GM19438 (cell line): Measurements from ENCODE around the gene TM9SF3.
A peak's percentile ranks its signal among the peaks of the same experiment; 100 is the strongest.

Source experiments
- ATAC-seq: cut with Tn5 transposase; IDR thresholded peaks from one replicate; pipeline ENCODE4 v1.9.1; 2021; ENCODE audit warnings: low read depth; ENCODE audit not compliant: unreplicated experiment

The TM9SF3 gene

DNA sequence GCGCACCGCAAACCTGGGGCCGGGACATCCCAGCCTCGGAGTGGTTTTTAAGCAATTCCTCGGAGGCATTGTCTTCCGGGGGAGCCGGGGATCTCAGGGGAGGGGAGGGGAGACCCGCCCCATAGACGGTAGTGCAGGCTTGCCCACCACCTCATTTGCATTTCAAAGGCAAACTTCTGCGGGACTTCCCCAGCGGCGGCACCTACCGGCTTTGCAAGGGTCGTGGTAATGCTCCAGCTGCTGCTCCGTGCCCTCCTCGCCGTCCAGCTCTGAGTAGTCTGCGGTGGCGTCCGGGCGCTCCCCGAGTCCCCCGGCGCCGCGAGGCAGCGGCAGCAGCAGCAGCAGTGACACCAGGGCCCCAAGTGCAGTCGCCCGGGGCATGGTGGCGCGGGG is 73.5 kb downstream of the TM9SF3 start:
- ATAC-seq, result peak; percentile 35

DNA sequence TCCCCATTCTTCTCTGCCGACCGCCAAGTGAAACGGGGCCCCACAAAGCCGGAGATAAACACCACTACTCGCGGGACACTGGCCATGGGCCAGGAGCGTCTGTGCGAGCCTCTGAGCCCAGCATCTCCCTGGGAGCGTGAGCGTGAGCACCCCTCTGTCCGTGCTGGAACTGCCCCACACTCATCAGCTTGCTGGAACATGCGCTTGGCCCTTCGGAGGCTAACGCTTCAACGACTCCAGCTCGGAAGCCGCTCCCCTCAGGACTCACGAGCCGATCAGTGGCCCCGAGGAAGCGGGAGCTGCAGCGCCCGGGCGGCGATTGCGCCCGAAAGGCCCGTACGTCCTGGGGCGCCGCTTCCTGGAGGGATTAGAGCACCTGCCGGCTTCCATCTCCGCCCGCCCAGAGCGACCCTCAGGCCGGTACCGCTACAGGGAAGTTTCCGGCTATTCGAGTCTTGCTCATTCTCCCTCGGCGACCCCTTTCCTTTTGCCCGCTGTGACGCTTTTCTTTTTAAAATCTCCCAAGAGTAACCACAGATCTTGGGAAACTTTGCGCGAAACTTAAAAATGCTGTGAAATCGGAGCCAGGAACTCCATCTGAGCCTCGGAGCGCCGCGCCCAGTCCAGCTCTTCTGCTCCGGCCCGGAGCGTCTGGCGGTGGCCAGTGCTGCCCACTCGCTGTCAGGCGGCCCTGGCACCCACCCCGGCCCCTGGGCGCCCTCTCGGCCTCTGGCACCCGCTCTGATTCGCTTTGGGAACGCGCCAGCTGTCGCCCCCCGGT is 74.1 kb downstream of the TM9SF3 start:
- no peak for ATAC-seq

DNA sequence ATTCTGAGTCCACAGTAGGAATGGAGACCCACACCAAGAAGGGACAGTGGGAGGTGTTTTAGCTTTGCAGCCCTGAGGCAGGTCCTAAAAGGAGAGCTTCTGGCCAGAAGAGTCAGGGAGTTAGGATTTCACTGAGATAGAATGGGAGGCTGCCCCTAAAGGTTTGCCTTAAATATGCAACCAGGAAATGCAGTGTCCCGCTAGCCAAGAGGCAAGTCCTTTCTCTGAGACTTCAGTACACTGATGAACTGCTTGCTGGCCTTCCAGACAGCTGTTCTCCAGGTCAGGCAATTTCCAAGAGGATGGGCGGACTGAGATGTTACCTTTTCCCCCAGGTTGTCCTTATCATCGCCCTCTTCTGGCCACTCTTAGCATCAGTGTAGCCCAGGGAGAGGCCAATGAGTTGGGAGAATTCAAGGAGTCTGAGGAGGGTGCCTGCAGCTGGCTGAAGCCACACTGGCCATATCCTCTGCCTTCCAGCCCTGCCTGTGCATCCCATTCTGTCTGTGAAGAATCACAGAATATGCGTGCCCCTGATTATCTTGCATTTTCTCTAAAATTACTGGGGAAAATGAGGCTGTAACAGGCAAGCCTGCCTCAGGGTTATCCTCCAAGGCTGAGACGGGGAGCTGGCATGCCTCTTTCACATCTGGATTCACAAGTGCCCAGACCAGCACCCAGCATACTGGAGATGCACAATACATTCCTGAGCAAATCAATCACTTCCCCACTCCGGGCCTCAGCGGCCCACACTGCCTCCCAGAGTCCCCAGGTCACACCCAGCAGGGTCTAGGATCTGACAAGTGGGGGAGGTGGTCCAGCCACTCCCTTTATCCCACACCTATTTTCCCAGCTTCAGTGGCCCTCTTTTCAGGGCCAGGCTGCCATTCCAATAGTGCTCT is 75.5 kb downstream of the TM9SF3 start:
- no peak for ATAC-seq

DNA sequence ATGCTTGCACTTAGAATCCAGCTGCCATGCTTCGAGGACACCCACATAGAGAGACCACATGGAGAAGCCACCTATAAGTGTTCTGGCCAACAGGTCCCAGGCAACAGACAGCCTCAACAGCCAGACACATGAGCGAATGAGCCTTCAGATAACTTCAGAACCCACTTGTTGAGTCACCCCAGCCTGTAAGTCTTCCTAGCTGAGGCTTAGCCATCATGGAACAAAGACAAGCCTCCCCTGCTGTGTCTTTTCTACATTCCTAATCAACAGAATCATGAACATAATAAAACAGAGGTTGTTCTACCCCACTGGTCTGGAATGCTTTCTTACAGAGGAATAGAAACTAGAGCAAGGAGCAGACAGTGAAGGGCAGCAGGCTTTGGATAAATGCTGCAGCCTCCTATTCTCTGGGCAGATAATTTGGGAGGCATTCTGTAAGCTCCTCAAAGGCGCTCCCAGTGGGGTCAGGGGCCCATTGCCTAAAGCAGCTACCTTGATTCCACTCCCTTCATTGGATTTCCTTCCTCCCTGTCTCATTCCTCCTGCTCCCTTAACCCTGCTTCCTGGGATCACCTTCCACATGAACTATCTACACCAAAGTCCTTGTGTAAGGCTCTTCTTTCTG is 77.7 kb downstream of the TM9SF3 start:
- no peak for ATAC-seq

DNA sequence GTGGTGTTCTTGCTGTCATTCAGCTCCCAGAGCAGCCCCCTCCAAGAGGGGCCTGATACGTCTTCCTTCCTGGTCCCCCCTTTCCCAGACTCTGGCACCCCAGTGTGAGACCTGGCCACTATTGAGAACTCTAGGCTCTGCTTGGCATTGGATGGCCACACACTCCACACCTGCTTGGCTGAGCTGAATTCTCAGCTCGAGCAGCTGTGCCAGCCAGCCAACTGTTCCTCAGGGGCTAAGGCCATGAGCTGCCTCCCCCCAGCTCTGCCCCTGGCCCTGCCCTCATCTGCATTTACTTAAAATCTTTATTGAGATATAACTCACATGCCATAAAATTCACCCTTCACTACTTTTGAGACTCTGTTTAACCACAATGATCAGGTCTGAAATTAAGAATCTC is 79.8 kb downstream of the TM9SF3 start:
- no peak for ATAC-seq

DNA sequence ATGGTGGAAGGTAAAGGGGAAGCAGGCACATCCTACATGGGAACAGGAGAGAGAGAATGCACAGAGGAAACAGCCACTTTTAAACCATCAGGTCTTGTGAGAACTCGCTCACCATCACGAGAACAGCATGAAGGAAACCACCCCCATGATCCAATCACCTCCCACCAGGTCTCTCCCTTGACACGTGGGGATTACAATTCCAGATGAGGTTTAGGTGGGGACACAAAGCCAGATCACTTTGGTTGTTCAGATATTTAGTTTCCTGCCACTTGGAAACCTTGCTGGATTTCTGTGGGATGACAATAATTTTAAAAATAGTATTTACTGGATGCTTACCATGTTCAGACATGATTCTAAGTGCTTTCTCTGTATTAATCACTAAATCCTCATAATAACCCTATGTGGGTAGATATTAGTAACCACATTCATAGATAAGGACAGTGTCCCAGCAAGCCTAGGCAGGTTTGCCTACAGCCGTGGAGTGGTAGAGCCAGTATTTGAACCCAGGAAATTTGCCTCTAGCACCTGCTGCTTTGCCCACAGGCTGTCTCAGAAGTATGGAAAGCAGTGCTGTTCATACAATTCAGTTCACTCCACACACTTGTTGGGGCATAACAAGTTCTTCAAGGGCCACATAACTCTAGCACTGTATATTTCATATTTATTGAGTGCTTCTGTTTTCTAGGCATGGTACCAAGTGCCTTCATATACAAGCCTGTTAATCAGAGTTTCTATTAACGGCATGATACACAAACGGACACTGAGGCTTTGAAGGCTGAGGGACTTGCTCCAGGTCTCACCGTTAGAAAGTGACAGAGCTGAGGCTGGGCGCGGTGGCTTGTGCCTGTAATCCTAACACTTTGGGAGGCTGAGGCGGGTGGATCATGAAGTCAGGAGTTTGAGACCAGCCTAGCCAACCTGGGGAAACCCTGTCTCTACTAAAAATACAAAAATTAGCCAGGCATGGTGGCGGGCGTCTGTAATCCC is 81.4 kb downstream of the TM9SF3 start:
- ATAC-seq, result no peak

DNA sequence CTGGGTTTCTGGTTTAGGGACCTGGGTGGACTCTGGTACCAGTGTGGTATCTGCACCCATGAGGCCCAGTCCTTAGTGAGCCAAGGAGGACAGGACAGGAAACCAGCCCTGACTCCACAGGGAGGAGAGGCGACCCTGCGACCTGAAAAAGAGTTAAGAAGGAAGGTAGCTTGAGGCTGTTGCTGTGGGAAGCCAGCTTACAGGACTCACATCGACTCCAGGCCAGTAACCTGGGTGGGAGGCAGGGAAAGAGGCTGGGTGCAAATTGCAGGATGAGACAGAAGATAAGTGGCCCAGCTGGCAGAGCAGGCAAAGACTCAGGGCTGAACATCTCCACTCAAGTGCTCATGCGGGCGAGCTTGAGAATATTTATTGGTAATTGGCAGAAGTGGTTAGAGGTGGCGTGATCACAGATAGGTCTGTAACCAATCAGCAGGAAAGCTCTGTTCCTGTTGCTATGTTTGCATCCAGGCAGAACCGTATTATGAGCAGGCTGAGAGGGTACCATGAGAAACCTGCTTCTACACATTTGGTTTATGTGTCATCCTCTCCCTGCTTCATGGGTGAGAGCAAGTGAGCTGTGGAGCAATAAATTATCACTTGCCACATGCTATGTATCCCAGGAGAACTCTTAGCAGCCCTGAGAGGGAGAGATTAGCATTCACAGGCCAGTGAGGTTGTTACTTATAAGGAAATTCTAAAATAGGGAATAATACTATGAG is 84.1 kb downstream of the TM9SF3 start:
- no peak for ATAC-seq

DNA sequence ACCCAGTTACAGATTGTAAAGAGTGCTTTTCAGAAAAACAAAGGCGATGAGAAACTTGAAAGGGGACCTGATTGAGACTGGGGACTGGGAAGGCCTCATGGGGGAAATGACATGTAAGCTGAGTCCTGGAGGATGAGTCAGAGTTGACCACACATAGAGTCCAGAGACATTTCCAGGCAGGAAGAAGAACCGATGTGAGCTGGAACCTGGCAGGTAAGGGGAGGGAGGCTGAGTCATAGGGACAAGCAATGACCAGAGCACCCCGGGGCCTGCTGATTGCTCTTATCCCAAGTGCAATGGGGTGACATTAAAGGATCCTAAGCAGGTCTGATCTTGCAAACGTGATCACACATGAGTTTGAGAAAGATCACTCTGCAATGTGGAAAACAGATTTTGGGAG is 84.8 kb downstream of the TM9SF3 start:
- ATAC-seq, result no peak

DNA sequence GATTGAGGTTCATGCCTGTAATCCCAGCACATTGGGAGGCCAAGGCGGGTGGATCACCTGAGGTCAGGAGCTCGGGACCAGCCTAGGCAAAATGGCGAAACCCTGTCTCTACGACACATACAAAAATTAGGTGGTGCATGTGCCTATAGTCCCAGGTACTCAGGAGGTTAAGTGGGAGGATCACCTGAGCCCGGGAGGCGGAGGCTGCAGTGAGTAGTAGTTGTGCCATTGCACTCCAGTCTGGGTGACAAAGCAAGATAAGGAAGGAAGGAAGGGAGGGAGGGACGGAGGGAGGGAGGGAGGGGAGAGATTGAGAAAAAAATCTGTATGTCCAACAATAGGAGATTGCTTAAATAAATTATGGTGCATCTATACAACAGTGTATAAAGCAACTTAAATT is 86.3 kb downstream of the TM9SF3 start:
- ATAC-seq, result no peak

DNA sequence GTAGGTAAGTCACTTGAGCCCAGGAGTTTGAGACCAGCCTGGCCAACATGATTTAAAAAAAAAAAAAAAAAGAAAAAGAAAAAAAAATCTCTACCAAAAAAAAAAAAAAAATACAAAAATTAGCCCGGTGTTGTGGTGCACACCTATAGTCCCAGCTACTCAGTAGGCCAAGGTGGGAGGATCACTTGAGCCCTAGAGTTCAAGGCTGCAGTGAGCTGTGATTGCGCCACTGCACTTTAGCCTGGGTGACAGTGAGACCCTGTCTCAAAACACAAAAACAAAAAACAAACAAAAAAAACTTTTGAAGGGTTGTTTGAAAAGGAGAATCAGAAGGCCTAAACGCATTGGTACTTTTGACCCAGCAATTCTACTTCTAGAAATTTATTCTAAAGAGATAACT is 86.8 kb downstream of the TM9SF3 start:
- ATAC-seq, result no peak

DNA sequence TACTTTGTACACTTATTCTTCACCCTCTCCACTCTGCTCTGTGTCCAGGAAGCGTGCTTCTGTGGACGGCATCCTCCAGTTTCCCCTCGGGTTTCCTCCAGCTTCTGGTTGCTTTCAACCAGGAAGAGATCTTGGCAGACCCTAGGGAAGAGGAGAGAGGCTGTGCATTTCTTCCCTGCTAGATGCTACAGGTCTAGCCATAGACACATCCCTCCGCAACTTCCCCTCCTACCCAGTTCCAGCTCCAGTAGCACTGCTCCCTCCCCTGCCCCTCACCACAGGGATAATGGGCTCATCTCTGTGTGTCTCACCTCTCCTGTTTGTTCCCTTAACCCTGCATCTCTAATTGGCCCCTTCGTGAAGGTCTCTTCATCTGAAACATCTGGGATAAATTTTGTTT is 89.4 kb downstream of the TM9SF3 start:
- ATAC-seq, result no peak

DNA sequence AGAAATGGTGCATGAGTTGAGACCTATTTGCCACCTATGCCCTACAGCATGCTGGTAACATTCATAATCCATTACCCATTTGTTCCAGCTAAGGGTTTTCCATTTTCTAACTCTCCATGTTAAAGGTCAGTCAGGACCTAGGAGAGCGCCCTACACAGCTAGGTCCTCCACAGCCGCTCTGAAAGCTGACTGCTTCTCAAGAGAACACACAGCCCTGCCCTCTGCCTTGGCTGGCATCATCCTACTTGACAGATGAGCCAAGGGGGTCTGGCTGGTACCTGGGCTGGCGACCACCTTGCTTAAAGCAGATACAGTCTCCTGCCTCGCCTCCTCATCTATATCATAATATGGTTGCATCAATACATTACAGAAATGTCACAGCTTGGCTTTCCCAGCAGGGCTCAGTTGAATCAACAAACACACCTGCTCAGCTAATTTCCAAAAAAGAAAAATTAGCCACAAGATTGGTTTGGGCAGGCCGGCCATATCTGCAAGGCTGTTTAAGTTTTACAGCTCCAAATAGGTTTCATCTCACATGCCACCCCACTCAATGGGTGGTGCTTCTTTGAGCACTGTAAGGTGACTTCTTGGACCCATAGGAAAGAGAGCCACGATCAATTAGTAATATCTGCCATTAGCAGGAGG is 90.4 kb downstream of the TM9SF3 start:
- no peak for ATAC-seq

DNA sequence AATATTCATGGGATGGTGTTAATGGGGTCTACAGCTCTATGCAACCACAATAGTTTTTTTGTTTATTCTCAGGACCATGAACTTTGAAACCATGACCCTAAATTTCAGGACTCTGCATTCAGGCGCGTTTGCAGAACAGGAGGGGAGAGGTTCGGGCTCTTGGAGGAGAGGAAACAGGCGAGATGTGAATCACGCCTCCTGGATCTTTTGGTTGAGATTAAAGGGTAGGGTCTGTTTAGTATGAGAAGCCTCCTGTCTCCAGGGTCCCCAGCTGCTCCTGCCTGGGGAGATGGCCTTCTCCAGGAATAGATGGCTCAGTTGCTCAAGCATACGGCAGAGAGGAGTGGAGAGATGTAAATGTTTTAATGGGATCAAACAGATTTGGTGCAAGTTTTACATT is 91.3 kb downstream of the TM9SF3 start:
- ATAC-seq, result no peak

DNA sequence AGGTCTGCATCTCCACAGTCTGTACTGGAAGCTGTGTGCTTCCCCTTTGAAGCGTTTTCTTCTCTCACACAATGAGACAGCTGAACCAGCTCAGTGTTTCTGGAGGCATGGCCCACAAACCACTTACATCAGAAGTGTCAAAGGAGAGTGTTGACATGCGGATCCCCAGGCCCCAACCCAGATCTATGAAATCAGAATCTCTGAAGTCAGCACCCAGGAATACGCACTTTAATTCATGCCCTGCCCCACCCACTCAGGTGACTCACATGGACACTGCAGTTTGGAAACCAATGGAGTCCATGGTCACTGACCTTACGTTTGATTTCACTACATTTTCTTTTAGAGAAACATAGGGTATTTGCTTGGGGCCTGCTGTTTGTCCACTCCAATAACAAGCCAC is 92.1 kb downstream of the TM9SF3 start:
- ATAC-seq, result no peak

DNA sequence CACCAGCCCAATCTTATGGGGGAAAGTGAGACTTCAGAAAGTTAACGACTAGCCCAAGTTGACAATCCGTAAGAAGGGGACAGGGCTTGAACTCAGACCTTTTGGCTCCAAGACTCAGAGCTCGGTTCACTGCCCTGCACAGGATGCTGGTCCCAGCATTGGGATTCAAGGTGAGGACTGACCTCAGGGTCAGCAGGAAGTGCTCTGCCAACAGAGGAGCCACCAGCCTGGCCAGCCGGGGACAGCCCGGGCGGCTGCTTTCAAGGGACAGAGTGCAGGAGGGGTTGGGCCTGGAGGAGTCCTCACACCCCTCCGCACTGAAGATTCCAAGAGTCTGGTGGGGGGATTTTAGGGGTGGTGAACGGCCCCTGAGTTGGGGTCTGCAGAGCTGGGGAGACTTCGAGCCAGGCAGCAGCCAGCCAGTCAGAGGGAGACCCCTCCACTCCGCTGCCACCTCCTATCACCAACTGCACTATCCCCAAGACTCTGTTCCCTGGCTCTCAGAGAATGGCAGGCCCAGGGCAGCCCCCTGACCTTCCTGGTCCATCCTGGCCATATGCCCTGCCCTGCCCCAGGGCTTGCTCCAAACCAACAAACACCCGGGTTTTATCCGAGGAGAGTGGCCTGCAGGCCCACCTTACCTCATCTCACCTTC is 92.8 kb downstream of the TM9SF3 start:
- no peak for ATAC-seq

DNA sequence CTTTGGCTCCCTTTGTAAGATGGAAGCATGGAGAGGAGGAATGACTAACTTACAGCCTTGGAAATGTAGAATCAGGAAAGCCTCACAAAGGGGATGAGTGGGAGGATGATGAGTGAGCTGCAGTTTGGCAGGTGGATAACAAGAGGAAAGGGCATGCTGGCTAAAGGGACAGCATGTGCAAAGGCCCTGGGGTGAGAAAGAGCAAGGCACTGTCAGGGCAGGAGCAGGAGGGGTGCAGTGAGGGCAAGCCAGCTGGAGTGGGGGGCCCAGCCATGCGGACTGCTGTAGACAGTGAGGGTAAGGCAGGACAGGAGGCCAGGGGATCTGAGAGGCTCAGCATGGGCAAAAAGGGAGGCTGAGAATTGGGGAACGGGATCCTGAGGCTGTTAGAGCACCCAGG is 93.6 kb downstream of the TM9SF3 start:
- ATAC-seq, result no peak

DNA sequence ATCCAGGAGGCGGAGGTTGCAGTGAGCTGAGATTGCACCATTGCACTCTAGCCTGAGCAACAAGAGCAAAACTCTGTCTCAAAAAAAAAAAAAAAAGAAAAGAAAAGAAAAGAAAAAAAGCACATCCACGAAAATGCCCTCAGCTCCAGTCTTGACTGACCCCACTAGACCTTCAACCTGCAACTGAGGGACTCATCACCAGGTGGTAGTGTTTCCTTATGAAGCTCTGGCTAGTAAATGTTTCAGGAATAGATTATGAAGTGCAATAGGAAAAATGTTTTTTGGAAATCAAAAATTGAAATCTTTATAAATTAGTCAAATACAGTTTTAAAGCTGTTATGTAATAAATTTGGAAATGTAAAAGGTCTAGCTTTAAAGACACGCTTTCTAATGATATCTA is 95.5 kb downstream of the TM9SF3 start:
- ATAC-seq, result no peak

DNA sequence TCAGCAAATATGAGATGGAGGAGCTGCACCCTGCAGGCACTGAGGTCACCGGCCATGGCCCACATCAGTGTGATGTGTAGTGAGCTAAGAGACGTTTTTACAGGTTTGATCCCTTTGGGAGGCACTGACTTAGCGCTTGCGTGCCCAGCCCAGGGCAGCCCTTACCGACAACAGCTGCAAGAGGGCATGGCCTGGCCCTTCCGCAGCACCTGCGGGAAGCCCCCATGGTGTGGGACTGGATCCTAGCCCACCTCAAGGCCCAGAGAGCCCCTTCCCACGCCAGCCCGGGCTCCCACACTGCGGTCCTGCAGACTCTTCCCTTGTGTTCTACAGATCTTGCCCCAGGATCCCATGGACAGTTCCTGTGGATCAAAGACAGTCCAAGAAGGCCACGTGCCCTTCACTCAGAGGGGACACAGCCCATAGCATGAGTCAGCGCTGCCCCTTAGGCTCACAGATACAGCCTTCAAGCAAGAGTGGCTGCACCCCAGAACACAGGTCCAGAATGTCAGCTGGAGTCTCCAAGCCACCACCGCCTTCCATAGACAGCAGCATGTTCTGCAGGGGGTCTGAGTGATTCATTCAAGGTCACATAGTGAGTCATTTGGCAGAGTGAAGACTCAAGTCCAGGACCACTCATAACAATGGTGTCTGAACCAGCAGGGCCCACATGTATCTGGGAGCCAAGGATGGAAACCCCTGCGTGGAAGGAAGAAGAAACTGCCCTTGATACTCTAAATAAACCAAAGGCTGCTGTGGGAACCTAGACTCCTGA is 98.5 kb downstream of the TM9SF3 start:
- no peak for ATAC-seq
